ENCODE data around the gene IGFALS. TPM values are rescaled to one million over a fixed set of nuclear protein-coding genes. Genes with fewer than 3 reads are reported as not detected.

The IGFALS gene
- total and polyA plus RNA-seq, 7 donors: 0.12 to 0.38 (median 0.18) TPM; not detected in 3

DNA sequence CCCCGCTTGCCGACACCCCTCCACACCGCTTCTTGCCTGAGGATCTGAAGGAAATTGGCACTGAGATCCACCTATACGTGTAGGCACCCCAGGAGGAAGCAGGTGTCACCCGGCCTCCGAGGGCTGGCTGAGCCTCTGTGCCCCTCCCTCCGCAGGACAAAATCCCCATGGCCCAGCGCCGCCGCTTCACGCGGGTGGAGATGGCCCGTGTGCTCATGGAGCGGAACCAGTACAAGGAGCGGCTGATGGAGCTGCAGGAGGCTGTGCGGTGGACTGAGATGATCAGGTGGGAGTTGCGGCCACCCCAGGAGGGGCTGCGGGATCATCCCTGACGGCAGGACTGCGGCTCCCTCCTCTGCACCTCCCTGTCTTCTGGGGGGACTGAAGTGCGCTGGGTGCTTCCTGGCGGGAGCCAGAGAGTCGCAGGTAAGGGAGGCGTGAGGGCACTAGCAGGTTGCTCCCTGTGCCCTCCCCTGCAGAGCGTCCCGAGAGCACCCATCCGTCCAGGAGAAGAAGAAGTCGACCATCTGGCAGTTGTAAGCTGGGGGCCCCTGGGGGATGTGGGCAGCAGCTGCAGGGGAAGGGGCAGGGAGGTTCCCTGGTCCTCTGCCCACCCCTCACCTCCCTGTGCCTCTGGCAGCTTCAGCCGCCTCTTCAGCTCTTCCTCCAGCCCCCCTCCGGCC lies 31.2 kb downstream of the IGFALS start:
- TF ChIP-seq, protein P1, sequence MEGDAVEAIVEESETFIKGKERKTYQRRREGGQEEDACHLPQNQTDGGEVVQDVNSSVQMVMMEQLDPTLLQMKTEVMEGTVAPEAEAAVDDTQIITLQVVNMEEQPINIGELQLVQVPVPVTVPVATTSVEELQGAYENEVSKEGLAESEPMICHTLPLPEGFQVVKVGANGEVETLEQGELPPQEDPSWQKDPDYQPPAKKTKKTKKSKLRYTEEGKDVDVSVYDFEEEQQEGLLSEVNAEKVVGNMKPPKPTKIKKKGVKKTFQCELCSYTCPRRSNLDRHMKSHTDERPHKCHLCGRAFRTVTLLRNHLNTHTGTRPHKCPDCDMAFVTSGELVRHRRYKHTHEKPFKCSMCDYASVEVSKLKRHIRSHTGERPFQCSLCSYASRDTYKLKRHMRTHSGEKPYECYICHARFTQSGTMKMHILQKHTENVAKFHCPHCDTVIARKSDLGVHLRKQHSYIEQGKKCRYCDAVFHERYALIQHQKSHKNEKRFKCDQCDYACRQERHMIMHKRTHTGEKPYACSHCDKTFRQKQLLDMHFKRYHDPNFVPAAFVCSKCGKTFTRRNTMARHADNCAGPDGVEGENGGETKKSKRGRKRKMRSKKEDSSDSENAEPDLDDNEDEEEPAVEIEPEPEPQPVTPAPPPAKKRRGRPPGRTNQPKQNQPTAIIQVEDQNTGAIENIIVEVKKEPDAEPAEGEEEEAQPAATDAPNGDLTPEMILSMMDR (IDR thresholded peaks at IDR 0.05): no peak
- whole genome bisulfite sequencing, 3 donors: 86 to 88% (median 86%) methylated on average over 26 to 30 of the region's 30 CpGs
- DNase-seq (no peak), ATAC-seq (no peak)
- no peaks in the 10 kb centered on the region for H3K9me3 ChIP-seq
- H3K27ac ChIP-seq: no peak overlapping the region
- no peaks in the 10 kb centered on the region for H3K4me1 ChIP-seq
- H3K4me3 ChIP-seq: no peak overlapping the region
- H3K36me3 ChIP-seq (ENCODE audit: insufficient read depth in 1 of 2, low read depth in 1 of 2): peaks cover 2 to 87% of the 10 kb centered on the region in 2 donors
- H3K27me3 ChIP-seq (ENCODE audit: insufficient read depth in 3 of 3, low read length in 2 of 3): no peaks in the 10 kb centered on the region
- intact Hi-C loops (cut with DNase I): no loop called here

DNA sequence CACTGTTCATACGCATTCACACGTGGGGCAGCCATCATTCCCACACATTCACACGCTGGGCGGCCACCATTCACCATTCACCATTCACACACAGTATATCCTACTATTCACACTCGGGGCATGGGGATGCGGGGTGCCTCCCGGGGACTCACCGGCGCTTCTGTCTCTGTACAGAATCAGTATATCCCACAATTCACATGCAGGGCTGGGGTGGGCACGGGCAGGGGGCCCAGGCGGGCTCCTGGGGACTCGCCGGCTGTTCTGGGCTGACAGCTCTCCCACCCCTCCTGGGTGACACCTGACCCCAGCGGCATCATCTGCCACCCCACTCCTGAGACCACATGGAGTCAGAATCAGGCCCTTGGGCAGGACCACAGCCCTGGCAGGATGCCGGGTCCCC lies 31.8 kb downstream of the IGFALS start:
- Histone ChIP-seq H3K4me1 (no peaks in the 10 kb centered on the region), H3K9me3 (no peaks in the 10 kb centered on the region), H3K27ac (no peak overlapping the region), H3K4me3 (no peak overlapping the region), H3K27me3 (ENCODE audit: insufficient read depth in 3 of 3, low read length in 2 of 3) (no peaks in the 10 kb centered on the region), H3K36me3 (ENCODE audit: insufficient read depth in 1 of 2, low read depth in 1 of 2) (peaks cover 0 to 82% of the 10 kb centered on the region in 2 donors)
- no peak for DNase-seq
- 90 to 93% (median 92%) methylated on average over 15 of the region's 15 CpGs for WGBS, 3 donors
- no peak for ATAC-seq
- intact Hi-C loops (cut with DNase I): no loop called here
- TF ChIP-seq, protein P1 (IDR thresholded peaks at IDR 0.05): no peak

DNA sequence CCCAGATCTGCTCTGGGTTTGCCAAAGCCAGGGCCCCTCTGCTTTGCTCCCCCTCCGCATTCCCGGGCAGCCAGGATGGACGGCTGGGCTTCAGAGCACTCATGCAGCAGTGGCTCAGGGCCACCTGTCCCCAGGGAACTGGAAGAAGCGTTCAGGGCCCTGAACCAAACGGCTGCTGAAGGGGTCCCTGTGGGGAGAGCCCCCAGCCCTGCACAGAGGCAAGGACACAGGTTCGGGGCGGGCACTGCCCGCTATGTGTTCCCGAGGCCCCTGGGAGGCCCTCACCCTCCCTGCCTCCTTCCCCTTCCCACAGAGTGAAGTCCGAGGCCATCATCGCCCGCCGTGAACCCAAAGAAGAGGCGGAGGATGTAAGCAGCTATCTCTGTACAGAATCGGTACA lies 32.6 kb downstream of the IGFALS start:
- TF ChIP-seq, protein P1 (IDR thresholded peaks at IDR 0.05): no peak
- intact Hi-C loops (cut with DNase I): no loop called here
- Histone ChIP-seq H3K36me3 (ENCODE audit: insufficient read depth in 1 of 2, low read depth in 1 of 2) (peaks cover 0 to 73% of the 10 kb centered on the region in 2 donors), H3K4me3 (no peak overlapping the region), H3K9me3 (no peaks in the 10 kb centered on the region), H3K27me3 (ENCODE audit: insufficient read depth in 3 of 3, low read length in 2 of 3) (no peaks in the 10 kb centered on the region), H3K4me1 (no peaks in the 10 kb centered on the region), H3K27ac (no peak overlapping the region)
- 82 to 92% (median 88%) methylated on average over 12 to 15 of the region's 15 CpGs for WGBS, 3 donors
- DNase-seq (no peak), ATAC-seq (no peak)

DNA sequence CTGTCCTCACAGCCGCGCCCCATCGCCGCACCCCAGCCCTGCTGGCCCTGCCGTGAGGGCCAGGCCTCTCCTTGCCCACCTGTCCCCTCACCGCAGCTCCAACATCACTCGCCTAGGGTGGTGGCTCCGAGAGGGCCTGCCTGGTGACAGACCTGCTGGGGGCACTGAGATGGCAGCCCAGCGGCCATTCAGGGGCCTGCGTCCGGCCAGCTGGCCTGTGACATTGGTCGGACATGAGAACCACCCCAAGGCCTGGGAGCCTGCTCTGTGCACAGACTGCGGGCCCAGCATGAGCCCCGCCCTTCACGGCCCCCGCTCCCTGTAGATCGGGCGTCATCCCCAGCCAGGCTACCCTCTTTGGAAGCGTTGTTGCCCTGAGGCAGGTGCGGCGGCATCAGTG lies 34.0 kb downstream of the IGFALS start:
- H3K27me3 ChIP-seq (ENCODE audit: insufficient read depth in 3 of 3, low read length in 2 of 3): no peaks in the 10 kb centered on the region
- no peaks in the 10 kb centered on the region for H3K4me1 ChIP-seq
- H3K9me3 ChIP-seq: no peaks in the 10 kb centered on the region
- no peak for ATAC-seq
- intact Hi-C loops (cut with DNase I): no loop called here
- peaks cover 0 to 71% of the 10 kb centered on the region in 2 donors for H3K36me3 ChIP-seq (ENCODE audit: insufficient read depth in 1 of 2, low read depth in 1 of 2)
- no peak overlapping the region for H3K27ac ChIP-seq
- WGBS, 3 donors: 95 to 96% (median 96%) methylated on average over 21 of the region's 21 CpGs
- no peak for DNase-seq
- TF ChIP-seq, protein P1 (IDR thresholded peaks at IDR 0.05): no peak
- H3K4me3 ChIP-seq: no peak overlapping the region

DNA sequence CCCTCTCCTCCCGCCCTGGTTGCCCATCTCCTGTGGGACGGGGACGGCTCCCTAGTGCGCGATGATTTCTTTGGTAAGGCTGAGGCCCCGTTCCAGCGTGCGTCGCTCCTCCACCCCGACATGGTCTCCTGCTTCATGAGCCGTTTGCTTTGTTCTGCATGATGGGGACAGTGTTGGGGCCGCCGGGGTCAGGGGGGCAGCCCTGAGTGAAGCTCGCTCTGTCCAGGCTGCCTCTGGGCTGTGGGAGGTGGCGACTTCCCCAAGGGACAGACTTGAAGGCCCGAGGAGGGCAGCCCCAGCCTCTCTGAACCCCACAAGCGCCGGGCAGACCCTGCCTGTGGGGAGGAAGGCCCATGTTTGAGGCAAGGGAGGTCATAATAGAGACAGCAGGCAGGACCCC lies 34.6 kb downstream of the IGFALS start:
- TF ChIP-seq, protein P1 (IDR thresholded peaks at IDR 0.05): no peak
- no peaks in the 10 kb centered on the region for H3K4me1 ChIP-seq
- no peak for DNase-seq
- no peak overlapping the region for H3K4me3 ChIP-seq
- WGBS, 3 donors: 88 to 91% (median 89%) methylated on average over 18 of the region's 18 CpGs
- peaks cover 0 to 70% of the 10 kb centered on the region in 2 donors for H3K36me3 ChIP-seq (ENCODE audit: insufficient read depth in 1 of 2, low read depth in 1 of 2)
- H3K9me3 ChIP-seq: no peaks in the 10 kb centered on the region
- H3K27ac ChIP-seq: no peak overlapping the region
- ATAC-seq: no peak
- no peaks in the 10 kb centered on the region for H3K27me3 ChIP-seq (ENCODE audit: insufficient read depth in 3 of 3, low read length in 2 of 3)
- intact Hi-C loops (cut with DNase I): no loop called here
